ENCODE measurements around the gene LTB4R2.

LTB4R2 gene

GRCh38 chr14:24297190-24297964, 12.6 kb upstream of the LTB4R2 start:
- H3K23ac ChIP-seq (ENCODE audit: low read depth, low read length, poor library complexity), result no peak overlapping the region
- whole genome bisulfite sequencing, 2 donors (ENCODE audit: extremely low coverage in 2 of 2, insufficient read length in 2 of 2, insufficient replicate concordance in 1 of 2), result no CpG with 5 or more reads among the region's 5 CpGs
- H3K36me3 ChIP-seq (replicated peaks in 1 of 2; ENCODE audit: control insufficient read depth in 2 of 2, insufficient read depth in 2 of 2, low read length in 2 of 2), result peaks cover 20 to 44% of the 10 kb centered on the region in 2 donors
- H3K18ac ChIP-seq (ENCODE audit: low read length), result no peak overlapping the region
- H3K27me3 ChIP-seq (ENCODE audit: control insufficient read depth in 3 of 3, insufficient read depth in 3 of 3, low read depth in 1 of 3, low read length in 3 of 3), result no peaks in the 10 kb centered on the region
- H4K91ac ChIP-seq (ENCODE audit: low read depth, low read length, poor library complexity), result no peak overlapping the region
- no peak overlapping the region for H3K27ac ChIP-seq (replicated peaks; ENCODE audit: low read length)
- H4K8ac ChIP-seq (ENCODE audit: low read depth, low read length), result no peak overlapping the region
- peaks cover 7% of the 10 kb centered on the region for H3K79me1 ChIP-seq (ENCODE audit: low read depth, low read length)
- no peak overlapping the region for H2AFZ ChIP-seq (ENCODE audit: low read length)
- H2AK5ac ChIP-seq (ENCODE audit: low read depth, low read length), result no peak overlapping the region
- no peak overlapping the region for H2BK120ac ChIP-seq (ENCODE audit: low read depth, low read length)
- no peak overlapping the region for H3K14ac ChIP-seq (ENCODE audit: low read length)
- no peak overlapping the region for H3K4ac ChIP-seq (ENCODE audit: low read length)
- no peak overlapping the region for H3K4me2 ChIP-seq (ENCODE audit: insufficient read depth, low read length, poor library complexity, severe bottlenecking)
- H2BK15ac ChIP-seq (ENCODE audit: low read length), result no peak overlapping the region
- H2BK12ac ChIP-seq (ENCODE audit: low read length), result no peak overlapping the region
- H3K4me1 ChIP-seq (ENCODE audit: control insufficient read depth in 2 of 2, insufficient read depth in 1 of 2, low read depth in 1 of 2, low read length in 2 of 2), result peaks cover 9 to 11% of the 10 kb centered on the region in 2 donors
- H3K9me3 ChIP-seq (replicated peaks in 1 of 2; ENCODE audit: control insufficient read depth in 2 of 2, insufficient read depth in 1 of 2, low read depth in 1 of 2, low read length in 2 of 2), result no peaks in the 10 kb centered on the region
- DNase-seq (ENCODE audit: low spot score), result no peak
- H3K4me3 ChIP-seq (ENCODE audit: low read length in 2 of 2), result no peak overlapping the region
- H3K9ac ChIP-seq (ENCODE audit: low read depth, low read length, poor library complexity), result no peak overlapping the region
- H2BK5ac ChIP-seq (ENCODE audit: low read length), result no peak overlapping the region

- H2BK5ac ChIP-seq (ENCODE audit: low read length), result peak overlapping the region; percentile 67
- H3K4me2 ChIP-seq (ENCODE audit: insufficient read depth, low read length, poor library complexity, severe bottlenecking), result peak overlapping the region; percentile 83
- H3K36me3 ChIP-seq (replicated peaks in 1 of 2; ENCODE audit: control insufficient read depth in 2 of 2, insufficient read depth in 2 of 2, low read length in 2 of 2), result peaks cover 27 to 51% of the 10 kb centered on the region in 2 donors
- H4K91ac ChIP-seq (ENCODE audit: low read depth, low read length, poor library complexity), result no peak overlapping the region
- H2BK120ac ChIP-seq (ENCODE audit: low read depth, low read length), result no peak overlapping the region
- no peak overlapping the region for H3K23ac ChIP-seq (ENCODE audit: low read depth, low read length, poor library complexity)
- H3K4ac ChIP-seq (ENCODE audit: low read length), result no peak overlapping the region
- H3K79me1 ChIP-seq (ENCODE audit: low read depth, low read length), result peaks cover 7% of the 10 kb centered on the region
- peak overlapping the region; percentile 91 to 98 for H3K4me3 ChIP-seq (ENCODE audit: low read length in 2 of 2)
- H2AFZ ChIP-seq (ENCODE audit: low read length), result peak overlapping the region; percentile 99
- H3K9me3 ChIP-seq (replicated peaks in 1 of 2; ENCODE audit: control insufficient read depth in 2 of 2, insufficient read depth in 1 of 2, low read depth in 1 of 2, low read length in 2 of 2), result no peaks in the 10 kb centered on the region
- H3K27ac ChIP-seq (replicated peaks; ENCODE audit: low read length), result no peak overlapping the region
- H3K27me3 ChIP-seq (ENCODE audit: control insufficient read depth in 3 of 3, insufficient read depth in 3 of 3, low read depth in 1 of 3, low read length in 3 of 3), result no peaks in the 10 kb centered on the region
- H3K14ac ChIP-seq (ENCODE audit: low read length), result no peak overlapping the region
- peaks cover 9 to 11% of the 10 kb centered on the region in 2 donors for H3K4me1 ChIP-seq (ENCODE audit: control insufficient read depth in 2 of 2, insufficient read depth in 1 of 2, low read depth in 1 of 2, low read length in 2 of 2)
- H2BK12ac ChIP-seq (ENCODE audit: low read length), result no peak overlapping the region
- DNase-seq (ENCODE audit: low spot score), result no peak
- no peak overlapping the region for H4K8ac ChIP-seq (ENCODE audit: low read depth, low read length)
- no peak overlapping the region for H3K9ac ChIP-seq (ENCODE audit: low read depth, low read length, poor library complexity)
- H3K18ac ChIP-seq (ENCODE audit: low read length), result no peak overlapping the region
- H2BK15ac ChIP-seq (ENCODE audit: low read length), result no peak overlapping the region
- H2AK5ac ChIP-seq (ENCODE audit: low read depth, low read length), result no peak overlapping the region
- no CpG with 5 or more reads among the region's 7 CpGs for WGBS, 2 donors (ENCODE audit: extremely low coverage in 2 of 2, insufficient read length in 2 of 2, insufficient replicate concordance in 1 of 2)
Observed at GRCh38 chr14:24298892-24299254, 11.1 kb upstream of the LTB4R2 start.

GRCh38 chr14:24299255-24300191, 10.4 kb upstream of the LTB4R2 start, which contains the start of the genes DHRS1 and NOP9:
DHRS1 (minus strand) TSS chr14:24299780; CDS start chr14:24299106, 674 bp downstream.
NOP9 (plus strand) TSS chr14:24299850; CDS start chr14:24299955, 105 bp downstream.
- Histone ChIP-seq H3K36me3 (replicated peaks in 1 of 2; ENCODE audit: control insufficient read depth in 2 of 2, insufficient read depth in 2 of 2, low read length in 2 of 2) (peaks cover 33 to 58% of the 10 kb centered on the region in 2 donors), H3K18ac (ENCODE audit: low read length) (peak within 1 kb of the TSS; percentile 97), H3K4me1 (ENCODE audit: control insufficient read depth in 2 of 2, insufficient read depth in 1 of 2, low read depth in 1 of 2, low read length in 2 of 2) (peaks cover 9 to 11% of the 10 kb centered on the region in 2 donors), H3K4me2 (ENCODE audit: insufficient read depth, low read length, poor library complexity, severe bottlenecking) (peak within 1 kb of the TSS; percentile 88), H4K8ac (ENCODE audit: low read depth, low read length) (no peak within 1 kb of the TSS), H3K27ac (replicated peaks; ENCODE audit: low read length) (no peak within 1 kb of the TSS), H3K79me1 (ENCODE audit: low read depth, low read length) (peaks cover 7% of the 10 kb centered on the region), H2BK120ac (ENCODE audit: low read depth, low read length) (no peak within 1 kb of the TSS), H2AK5ac (ENCODE audit: low read depth, low read length) (peak within 1 kb of the TSS; percentile 27), H3K14ac (ENCODE audit: low read length) (no peak within 1 kb of the TSS), H2AFZ (ENCODE audit: low read length) (peak within 1 kb of the TSS; percentile 99), H2BK15ac (ENCODE audit: low read length) (no peak within 1 kb of the TSS), H2BK5ac (ENCODE audit: low read length) (peak within 1 kb of the TSS; percentile 67), H3K9ac (ENCODE audit: low read depth, low read length, poor library complexity) (peak within 1 kb of the TSS; percentile 92), H2BK12ac (ENCODE audit: low read length) (no peak within 1 kb of the TSS), H3K4me3 (ENCODE audit: low read length in 2 of 2) (peak within 1 kb of the TSS; percentile 91 to 98), H3K27me3 (ENCODE audit: control insufficient read depth in 3 of 3, insufficient read depth in 3 of 3, low read depth in 1 of 3, low read length in 3 of 3) (no peaks in the 10 kb centered on the region), H4K91ac (ENCODE audit: low read depth, low read length, poor library complexity) (no peak within 1 kb of the TSS), H3K23ac (ENCODE audit: low read depth, low read length, poor library complexity) (no peak within 1 kb of the TSS), H3K4ac (ENCODE audit: low read length) (no peak within 1 kb of the TSS), H3K9me3 (replicated peaks in 1 of 2; ENCODE audit: control insufficient read depth in 2 of 2, insufficient read depth in 1 of 2, low read depth in 1 of 2, low read length in 2 of 2) (no peaks in the 10 kb centered on the region)
- DNase-seq (ENCODE audit: low spot score), result peak; percentile 91
- WGBS, 2 donors (ENCODE audit: extremely low coverage in 2 of 2, insufficient read length in 2 of 2, insufficient replicate concordance in 1 of 2), result no CpG with 5 or more reads among the region's 75 CpGs
